Testis (tissue), 3 donors: ENCODE measurements around the gene TSC22D2. TPM values are rescaled to one million over a fixed set of nuclear protein-coding genes. Genes with fewer than 3 reads are reported as not detected.

Experiments
- DNase-seq: peaks from one replicate; pipeline ENCODE4 v3.0.0-alpha.2; 2019
- H3K27ac ChIP-seq, 2 donors: fragments of 200-600 bp; sonication (generic); one replicate each; pipeline ENCODE4 v1.5.1; 2019
- H3K27me3 ChIP-seq: fragments of 200-600 bp; sonication (generic); one replicate; pipeline ENCODE4 v1.5.1; 2019
- H3K36me3 ChIP-seq: fragments of 200-600 bp; sonication (generic); one replicate; pipeline ENCODE4 v1.5.1; 2017; ENCODE audit warnings: low read depth; ENCODE audit errors: missing control alignments
- H3K4me1 ChIP-seq: fragments of 200-600 bp; sonication (generic); one replicate; pipeline ENCODE4 v1.5.1; 2019
- H3K4me3 ChIP-seq, 2 donors: fragments of 200-600 bp; sonication (generic); one replicate each; pipeline ENCODE4 v1.5.1; 2017 to 2019
- H3K9me3 ChIP-seq: fragments of 200-600 bp; sonication (generic); one replicate; pipeline ENCODE4 v1.5.1; 2017
- CTCF ChIP-seq, 3 experiments: fragments of 450-650 bp in 2 of 3; fragments of 200-600 bp in 1 of 3; sonication (generic) in 1 of 3; IDR thresholded peaks; one replicate each; pipeline ENCODE4 v1.5.1; 2016 to 2019; ENCODE audit warnings: antibody characterized with exemption in 3 of 3, mild to moderate bottlenecking in 2 of 3, moderate library complexity in 1 of 3
- POLR2A ChIP-seq: fragments of 450-650 bp; IDR thresholded peaks from one replicate; pipeline ENCODE4 v1.6.1; 2017; ENCODE audit warnings: antibody characterized with exemption, mild to moderate bottlenecking, moderate library complexity
- WGBS, 2 donors: methylation state at CpG; one replicate each; pipeline ENCODE4 v1.1.5; 2018; 5-methylcytosine and 5-hydroxymethylcytosine counted together
- intact Hi-C: fragments of 100-400 bp; cut with DNase I; formaldehyde crosslinking; loops from one replicate; pipeline ENCODE4 v1.15.1; 2023; ENCODE audit warnings: low total_unique reads
- polyA plus RNA-seq: library from polyadenylated mRNA; stranded (reverse); fragments of 350-450 nt; fragmentation: Illumina TruSeq; extraction: RNeasy Lipid Tissue Mini Kit (QIAGEN cat#74804); gene quantifications from one replicate; pipeline ENCODE4 v1.2.3, GENCODE V29; 2014; ENCODE audit warnings: low read depth, low replicate concordance; ENCODE audit not compliant: insufficient read depth
- total RNA-seq, 2 donors: library from RNA; depleted of rRNA; stranded (reverse); fragments of >200 nt; gene quantifications; one replicate each; pipeline ENCODE4 v1.2.3, GENCODE V29; 2016

TSC22D2 gene
- total and polyA plus RNA-seq, 3 donors from 2014 or later, result 37.7 to 47.0 (median 43.7) TPM

DNA sequence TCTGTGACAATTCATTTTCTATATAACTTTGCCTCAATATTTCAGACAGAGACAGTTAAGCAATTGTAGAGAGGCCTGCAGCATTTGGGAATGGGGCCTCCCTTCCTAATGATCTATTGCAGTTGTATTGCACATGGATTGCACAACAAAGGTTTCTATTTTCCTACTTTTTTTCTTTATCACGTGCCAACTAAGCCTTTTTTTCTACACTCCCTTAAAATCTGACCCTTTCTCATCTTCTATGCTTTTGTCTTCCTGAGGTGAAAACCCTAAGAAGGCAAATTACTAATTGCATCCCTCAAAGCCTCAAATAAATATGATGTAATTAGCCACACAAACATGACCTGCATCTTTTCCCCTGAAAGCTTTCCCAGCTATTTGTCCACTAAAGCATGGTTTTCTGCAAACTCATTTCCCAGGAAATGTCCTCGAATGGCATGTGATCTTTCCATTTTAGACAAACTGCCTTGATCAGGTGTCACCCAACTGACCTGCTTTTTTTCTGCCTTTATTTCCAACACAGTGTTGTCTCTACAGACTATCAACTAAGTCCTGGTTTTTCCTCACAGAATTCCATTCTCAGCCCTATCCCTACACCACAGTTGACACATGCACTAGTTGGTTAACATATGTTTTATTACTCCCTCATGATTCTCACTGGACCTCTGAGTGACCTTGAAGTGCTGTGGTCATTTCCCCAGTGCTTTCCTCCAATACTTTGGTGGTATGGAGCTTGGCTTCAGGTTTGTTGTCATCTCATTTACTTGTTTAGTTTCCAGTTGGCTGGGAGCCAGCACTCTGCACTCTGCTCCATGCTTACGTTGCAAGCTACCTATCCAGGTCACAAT lies 31.9 kb upstream of the TSC22D2 start:
- Histone ChIP-seq H3K36me3 (no peaks in the 10 kb centered on the region), H3K4me3 (no peak overlapping the region), H3K27ac (no peak overlapping the region), H3K9me3 (no peaks in the 10 kb centered on the region), H3K4me1 (no peaks in the 10 kb centered on the region), H3K27me3 (no peaks in the 10 kb centered on the region)
- 48 to 57% methylated on average over 3 of the region's 3 CpGs for WGBS, 2 donors
- intact Hi-C loops, result no loop called here
- DNase-seq, result no peak
- TF ChIP-seq POLR2A (no peak), CTCF (IDR thresholded peaks at IDR 0.05) (no peak)

- intact Hi-C loops, result no loop called here
- Histone ChIP-seq H3K4me3 (no peak overlapping the region), H3K27me3 (no peaks in the 10 kb centered on the region), H3K4me1 (no peaks in the 10 kb centered on the region), H3K9me3 (no peaks in the 10 kb centered on the region), H3K36me3 (no peaks in the 10 kb centered on the region), H3K27ac (no peak overlapping the region)
- DNase-seq, result no peak
- TF ChIP-seq POLR2A (no peak), CTCF (IDR thresholded peaks at IDR 0.05) (no peak)
- WGBS, 2 donors, result 82 to 83% methylated on average over 1 of the region's 1 CpG
These were observed 30.3 kb upstream of the TSC22D2 start for GRCh38 chr3:150377601-150378300.

DNA sequence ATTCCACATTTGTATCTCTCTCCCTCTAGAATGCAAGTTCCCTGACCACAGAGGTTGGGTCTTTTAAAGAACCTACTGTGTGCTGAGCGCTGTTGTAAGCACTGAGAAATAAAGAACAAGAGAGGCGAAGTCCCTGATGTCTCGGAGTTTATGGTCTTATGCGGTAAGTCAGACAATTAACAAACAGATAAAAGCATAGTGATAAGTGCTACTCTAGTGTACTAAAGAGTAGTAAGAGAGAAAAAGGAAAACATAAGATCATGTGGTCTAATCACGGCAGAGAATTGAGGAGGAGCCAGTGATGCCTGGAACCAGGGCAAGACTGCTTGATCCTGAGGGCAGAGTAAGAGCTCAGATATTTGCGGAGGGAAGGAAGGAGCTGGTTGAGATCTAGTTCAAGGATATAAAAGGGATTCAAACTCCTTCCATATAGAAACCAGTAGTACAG lies 29.8 kb upstream of the TSC22D2 start:
- 82 to 93% methylated on average over 6 of the region's 6 CpGs for WGBS, 2 donors

DNA sequence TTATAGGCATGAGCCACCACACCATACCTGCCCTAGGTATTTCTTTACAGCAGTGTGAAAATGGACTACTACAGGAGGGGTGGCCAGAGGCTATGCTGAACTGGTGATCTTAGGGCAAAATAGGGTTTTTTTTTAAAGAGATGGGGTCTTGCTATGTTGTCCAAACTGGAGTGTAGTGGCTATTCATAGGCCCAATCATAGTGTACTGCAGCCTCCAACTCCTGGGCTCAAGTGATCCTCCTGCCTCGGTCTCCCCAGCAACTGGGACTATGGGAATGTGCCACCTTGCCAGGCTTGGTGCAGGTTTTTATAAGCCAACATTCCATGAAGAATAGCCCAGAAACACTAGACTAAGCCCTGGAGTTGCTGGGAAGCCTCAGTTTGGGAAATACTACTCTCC lies 28.6 kb upstream of the TSC22D2 start:
- Histone ChIP-seq H3K36me3 (no peaks in the 10 kb centered on the region), H3K4me3 (no peak overlapping the region), H3K27ac (no peak overlapping the region), H3K27me3 (no peaks in the 10 kb centered on the region), H3K9me3 (no peaks in the 10 kb centered on the region), H3K4me1 (no peaks in the 10 kb centered on the region)
- intact Hi-C loops, result no loop called here
- DNase-seq, result no peak
- TF ChIP-seq POLR2A (no peak), CTCF (IDR thresholded peaks at IDR 0.05) (no peak)
- WGBS, 2 donors, result 91 to 95% methylated on average over 1 of the region's 1 CpG

More for the DNA sequence above, 29.8 kb upstream of the TSC22D2 start:
- Histone ChIP-seq H3K27me3 (no peaks in the 10 kb centered on the region), H3K27ac (no peak overlapping the region), H3K36me3 (no peaks in the 10 kb centered on the region), H3K9me3 (no peaks in the 10 kb centered on the region), H3K4me3 (no peak overlapping the region), H3K4me1 (no peaks in the 10 kb centered on the region)
- intact Hi-C loops, result no loop called here
- no peak for TF ChIP-seq POLR2A
- TF ChIP-seq CTCF (IDR thresholded peaks at IDR 0.05), result no peak
- no peak for DNase-seq
